Loucy (cell line): Measurements from ENCODE around the gene PID1.

Experiments used
- CTCF ChIP-seq: fragments of 200-600 bp; sonication (generic); conservative IDR thresholded peaks from 2 replicates; pipeline ENCODE4 v1.5.1; 2014; ENCODE audit warnings: mild to moderate bottlenecking, antibody characterized with exemption, low read length
- EZH2phosphoT487 ChIP-seq: fragments of 200-600 bp; IDR thresholded peaks from 2 replicates; pipeline ENCODE4 v1.6.1; 2018; ENCODE audit warnings: antibody characterized with exemption, mild to moderate bottlenecking, moderate library complexity, borderline replicate concordance

DNA sequence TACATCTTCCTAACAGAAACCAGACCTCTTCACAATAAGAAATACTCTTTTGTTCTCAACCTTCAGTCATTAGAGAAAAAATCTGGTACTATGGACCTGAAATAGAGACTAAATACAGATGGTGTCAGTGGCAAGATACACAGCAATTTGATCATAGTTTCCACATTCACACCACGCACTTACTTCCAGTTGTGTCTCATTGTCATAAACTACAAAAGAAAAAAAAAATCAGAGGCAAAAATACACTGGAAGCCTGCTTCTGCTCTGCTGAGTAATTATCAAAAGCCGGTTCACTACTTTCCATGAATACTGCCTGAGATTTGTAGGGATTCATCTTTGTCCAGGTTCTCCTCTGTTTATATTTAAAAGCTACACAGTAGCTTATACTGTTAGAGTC lies 182.6 kb downstream of the PID1 start:
- no peak for TF ChIP-seq CTCF
- TF ChIP-seq EZH2phosphoT487: no peak
